HCT116 (cell line): ENCODE data around the gene ITGA1. TPM values are rescaled to one million over a fixed set of nuclear protein-coding genes. Genes with fewer than 3 reads are reported as not detected.

ENCODE experiments used
- ATAC-seq: fragments of 200-7000 bp; cut with Tn5 transposase; 2 replicates; pipeline ENCODE4 v1.9.1; 2020; ENCODE audit warnings: mild to moderate bottlenecking, moderate library complexity
- BruUV-seq: library from RNA; stranded (reverse); fragments of 400-500 nt; replicated peaks from 2 replicates; lab custom pipeline; 2021; lab: Mats Ljungman, UMichigan
- CTCF ChIA-PET: fragments of 300-600 bp; sonication (Branson Sonifier 250); formaldehyde crosslinking; loops from one replicate; lab custom pipeline; 2021; ENCODE audit warnings: antibody characterized with exemption; lab: Charles Lee
- POLR2A ChIA-PET: fragments of 300-600, 350-600 bp; sonication (Branson Sonifier 250); formaldehyde crosslinking; loops from one replicate; lab custom pipeline; 2021; ENCODE audit warnings: antibody characterized with exemption; lab: Charles Lee
- RAD21 ChIA-PET, 2 experiments: fragments of 300-600 bp; sonication (Branson Sonifier 250); formaldehyde crosslinking; loops; one replicate each; lab custom pipeline; 2023; ENCODE audit warnings: low total read pairs in 2 of 2; ENCODE audit not compliant: uncharacterized antibody in 2 of 2, unreplicated experiment in 2 of 2, low non-redundant PET in 1 of 2; lab: Charles Lee
- DNase-seq: peaks from one replicate; pipeline ENCODE4 v3.0.0-alpha.2; 2010; ENCODE audit warnings: low read depth, low spot score
- H2AFZ ChIP-seq: fragments of 200-600 bp; shearing (Covaris generic), sonication (generic); 2 replicates; pipeline ENCODE4 v1.6.1; 2017; ENCODE audit warnings: low read depth, mixed run types, mixed read lengths, antibody characterized with exemption, low read length; ENCODE audit not compliant: poor library complexity, severe bottlenecking
- H3K27ac ChIP-seq: 2 replicates; pipeline ENCODE4 v1.5.1; 2012; ENCODE audit warnings: low read depth, low read length
- H3K27me3 ChIP-seq: fragments of 200-600 bp; sonication (generic); 2 replicates; pipeline ENCODE4 v1.6.1; 2016; ENCODE audit warnings: mixed run types, low read length, mixed read lengths; ENCODE audit not compliant: insufficient read depth
- H3K36me3 ChIP-seq, 2 experiments: fragments of 200-500 bp in 1 of 2; fragments of 200-600 bp in 1 of 2; sonication (Bioruptor generic) in 1 of 2; sonication (generic) in 1 of 2; 2 replicates each; pipeline versions ENCODE4 v1.5.1 to v1.6.1; 2014 to 2016; ENCODE audit warnings: low read length in 2 of 2, inconsistent platforms in 1 of 2, mixed read lengths in 1 of 2, mixed run types in 1 of 2; ENCODE audit not compliant: insufficient read depth in 2 of 2, control insufficient read depth in 1 of 2
- H3K4me1 ChIP-seq, 2 experiments: fragments of 200-600 bp in 1 of 2; sonication (generic) in 1 of 2; 2 replicates each; pipeline versions ENCODE4 v1.5.1 to v1.6.1; 2012 to 2017; ENCODE audit warnings: low read length in 2 of 2, inconsistent platforms in 1 of 2, mild to moderate bottlenecking in 1 of 2, mixed read lengths in 1 of 2, mixed run types in 1 of 2, moderate library complexity in 1 of 2; ENCODE audit not compliant: insufficient read depth in 2 of 2, control insufficient read depth in 1 of 2
- H3K4me2 ChIP-seq: fragments of 200-600 bp; sonication (generic); 2 replicates; pipeline ENCODE4 v1.6.1; 2017; ENCODE audit warnings: mixed run types, low read length, mixed read lengths
- H3K4me3 ChIP-seq, 2 experiments: fragments of 200-600 bp in 1 of 2; sonication (generic) in 1 of 2; replicated peaks in 1 of 2; 2 replicates each; pipeline ENCODE4 v1.5.1; 2011 to 2016; ENCODE audit warnings: low read length in 2 of 2, control low read depth in 1 of 2, low read depth in 1 of 2, mild to moderate bottlenecking in 1 of 2, mixed read lengths in 1 of 2, mixed run types in 1 of 2
- H3K79me2 ChIP-seq: fragments of 200-600 bp; sonication (generic); 2 replicates; pipeline ENCODE4 v1.6.1; 2017; ENCODE audit warnings: mild to moderate bottlenecking, mixed run types, low read length, moderate library complexity, mixed read lengths; ENCODE audit not compliant: insufficient read depth
- H3K9ac ChIP-seq: fragments of 200-600 bp; sonication (generic); 2 replicates; pipeline ENCODE4 v1.6.1; 2016; ENCODE audit warnings: low read length, mixed read lengths
- H3K9me2 ChIP-seq: fragments of 200-600 bp; sonication (generic), shearing (Covaris generic); 2 replicates; pipeline ENCODE4 v1.6.1; 2017; ENCODE audit warnings: mixed run types, mild to moderate bottlenecking, moderate library complexity; ENCODE audit not compliant: insufficient read depth
- H3K9me3 ChIP-seq, 2 experiments: fragments of 200-500 bp in 1 of 2; fragments of 200-600 bp in 1 of 2; sonication (Bioruptor generic) in 1 of 2; sonication (generic) in 1 of 2; 2 replicates each; pipeline ENCODE4 v1.6.1; 2014 to 2017; ENCODE audit warnings: low read length in 2 of 2, mixed read lengths in 2 of 2, inconsistent platforms in 1 of 2, low read depth in 1 of 2, mild to moderate bottlenecking in 1 of 2, mixed run types in 1 of 2, moderate library complexity in 1 of 2; ENCODE audit not compliant: control insufficient read depth in 1 of 2, insufficient read depth in 1 of 2
- H4K20me1 ChIP-seq: fragments of 200-600 bp; sonication (generic), shearing (Covaris generic); 2 replicates; pipeline ENCODE4 v1.6.1; 2017; ENCODE audit warnings: mixed run types, mild to moderate bottlenecking, moderate library complexity; ENCODE audit not compliant: insufficient read depth
- CBX3 ChIP-seq: IDR thresholded peaks from 2 replicates; pipeline ENCODE4 v1.6.1; 2012; ENCODE audit warnings: low read depth
- CEBPB ChIP-seq: IDR thresholded peaks from 2 replicates; pipeline ENCODE4 v1.6.1; 2012; ENCODE audit warnings: low read depth
- ELF1 ChIP-seq: IDR thresholded peaks from 2 replicates; pipeline ENCODE4 v1.6.1; 2012; ENCODE audit warnings: low read depth, borderline replicate concordance
- EZH2 ChIP-seq: fragments of 200-600 bp; sonication (generic); IDR thresholded peaks from 2 replicates; pipeline ENCODE4 v1.6.1; 2017; ENCODE audit warnings: antibody characterized with exemption, mixed run types
- JUND ChIP-seq: IDR thresholded peaks from 2 replicates; pipeline ENCODE4 v1.6.1; 2012
- POLR2A ChIP-seq: IDR thresholded peaks from 2 replicates; pipeline ENCODE4 v1.7.0; 2011; ENCODE audit warnings: borderline replicate concordance; ENCODE audit not compliant: insufficient read depth, insufficient read length; ENCODE audit errors: extremely low read depth
- SP1 ChIP-seq: IDR thresholded peaks from 2 replicates; pipeline ENCODE4 v1.6.1; 2012; ENCODE audit warnings: low read depth
- TCF7L2 ChIP-seq: IDR thresholded peaks from 2 replicates; pipeline ENCODE4 v1.7.0; 2011; ENCODE audit warnings: borderline replicate concordance, inconsistent platforms; ENCODE audit not compliant: insufficient read depth, insufficient read length; ENCODE audit errors: extremely low read depth
- YY1 ChIP-seq: IDR thresholded peaks from 2 replicates; pipeline ENCODE4 v1.6.1; 2011; ENCODE audit warnings: low read length, low read depth, moderate library complexity, mild to moderate bottlenecking; ENCODE audit not compliant: insufficient replicate concordance; ENCODE audit errors: extremely low read depth
- ZFX ChIP-seq: fragments of 450-650 bp; IDR thresholded peaks from 2 replicates; pipeline ENCODE4 v1.6.1; 2017
- ZNF274 ChIP-seq: fragments of 200-500 bp; sonication (Bioruptor generic); IDR thresholded peaks from 2 replicates; pipeline ENCODE4 v1.6.1; 2014; ENCODE audit warnings: mild to moderate bottlenecking, low read depth, low read length, inconsistent platforms
- intact Hi-C: fragments of 100-400 bp; cut with micrococcal nuclease; formaldehyde crosslinking; loops from 2 replicates; pipeline ENCODE4 v1.10.0; 2022
- total RNA-seq: library from RNA; stranded (reverse); gene quantifications from one replicate; pipeline ENCODE4 v1.2.1, GENCODE V29; 2021; ENCODE audit not compliant: unreplicated experiment
- TF ChIP-seq, protein P1 (sequence below): IDR thresholded peaks from 2 replicates; pipeline ENCODE4 v1.6.1; 2012
- TF ChIP-seq, protein P2 (sequence below): IDR thresholded peaks from 2 replicates; pipeline ENCODE4 v1.6.1; 2011; ENCODE audit warnings: mild to moderate bottlenecking, low read length, moderate library complexity; ENCODE audit not compliant: insufficient replicate concordance; ENCODE audit errors: extremely low read depth
- TF ChIP-seq, protein P3 (sequence below), 3 experiments: fragments of 200-600 bp in 1 of 3; sonication (generic) in 1 of 3; IDR thresholded peaks in 2 of 3; conservative IDR thresholded peaks in 1 of 3; 2 replicates each; pipeline ENCODE4 v1.5.1; 2012 to 2017; ENCODE audit warnings: low read depth in 2 of 3, low read length in 2 of 3, antibody characterized with exemption in 1 of 3, borderline replicate concordance in 1 of 3, control low read depth in 1 of 3, mild to moderate bottlenecking in 1 of 3, mixed read lengths in 1 of 3, mixed run types in 1 of 3, moderate library complexity in 1 of 3; ENCODE audit not compliant: insufficient read depth in 1 of 3
- TF ChIP-seq, protein P4 (sequence below): IDR thresholded peaks from 2 replicates; pipeline ENCODE4 v1.6.1; 2012

Gene ITGA1
- total RNA-seq, 1 experiment from 2014 or later, result 1.8 TPM

DNA sequence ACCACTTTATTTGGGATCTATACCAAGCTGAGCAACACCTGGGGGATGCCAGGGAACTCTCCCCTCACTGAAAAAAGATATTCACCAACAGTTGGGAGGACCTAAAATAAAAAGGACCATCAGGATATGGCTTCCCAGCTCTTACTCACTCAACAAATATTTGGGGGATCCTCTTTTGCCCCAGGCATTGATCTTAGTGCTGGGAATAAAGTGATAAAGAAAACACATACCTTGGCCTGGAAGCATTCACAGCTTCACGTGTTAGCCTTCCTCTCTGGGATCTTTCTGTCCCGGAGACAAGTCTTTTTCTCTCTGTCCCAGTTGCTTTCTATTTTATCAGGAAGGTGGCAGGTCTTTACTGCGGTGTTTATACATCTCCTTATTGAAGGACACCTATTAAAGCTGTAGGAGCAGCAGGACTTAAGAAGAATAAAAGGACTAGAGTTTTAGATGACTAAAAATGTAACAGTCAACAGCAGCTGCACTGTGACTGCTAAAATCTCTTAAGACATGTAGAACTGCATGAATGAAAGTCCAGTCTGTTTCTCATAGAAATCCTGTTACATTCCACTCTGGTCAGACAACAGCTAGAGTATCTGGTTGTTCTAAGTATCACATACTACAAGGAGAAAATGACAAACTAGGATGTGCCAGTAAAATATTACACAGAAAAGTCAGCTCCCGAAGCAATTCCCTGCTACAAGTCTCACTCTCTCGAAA, 111.4 kb downstream of the ITGA1 start:
- Histone ChIP-seq H3K4me3 (no peak overlapping the region), H3K9me2 (no peaks in the 10 kb centered on the region), H2AFZ (no peak overlapping the region), H3K9ac (no peak overlapping the region), H3K79me2 (no peaks in the 10 kb centered on the region), H3K4me2 (no peak overlapping the region), H3K36me3 (no peaks in the 10 kb centered on the region), H3K9me3 (no peaks in the 10 kb centered on the region), H3K27ac (no peak overlapping the region), H3K27me3 (no peaks in the 10 kb centered on the region), H3K4me1 (no peaks in the 10 kb centered on the region), H4K20me1 (no peaks in the 10 kb centered on the region)
- BruUV-seq, result no TSS peak
- TF ChIP-seq, protein P1, sequence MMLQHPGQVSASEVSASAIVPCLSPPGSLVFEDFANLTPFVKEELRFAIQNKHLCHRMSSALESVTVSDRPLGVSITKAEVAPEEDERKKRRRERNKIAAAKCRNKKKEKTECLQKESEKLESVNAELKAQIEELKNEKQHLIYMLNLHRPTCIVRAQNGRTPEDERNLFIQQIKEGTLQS, result no peak
- TF ChIP-seq EZH2, result no peak
- TF ChIP-seq, protein P2, sequence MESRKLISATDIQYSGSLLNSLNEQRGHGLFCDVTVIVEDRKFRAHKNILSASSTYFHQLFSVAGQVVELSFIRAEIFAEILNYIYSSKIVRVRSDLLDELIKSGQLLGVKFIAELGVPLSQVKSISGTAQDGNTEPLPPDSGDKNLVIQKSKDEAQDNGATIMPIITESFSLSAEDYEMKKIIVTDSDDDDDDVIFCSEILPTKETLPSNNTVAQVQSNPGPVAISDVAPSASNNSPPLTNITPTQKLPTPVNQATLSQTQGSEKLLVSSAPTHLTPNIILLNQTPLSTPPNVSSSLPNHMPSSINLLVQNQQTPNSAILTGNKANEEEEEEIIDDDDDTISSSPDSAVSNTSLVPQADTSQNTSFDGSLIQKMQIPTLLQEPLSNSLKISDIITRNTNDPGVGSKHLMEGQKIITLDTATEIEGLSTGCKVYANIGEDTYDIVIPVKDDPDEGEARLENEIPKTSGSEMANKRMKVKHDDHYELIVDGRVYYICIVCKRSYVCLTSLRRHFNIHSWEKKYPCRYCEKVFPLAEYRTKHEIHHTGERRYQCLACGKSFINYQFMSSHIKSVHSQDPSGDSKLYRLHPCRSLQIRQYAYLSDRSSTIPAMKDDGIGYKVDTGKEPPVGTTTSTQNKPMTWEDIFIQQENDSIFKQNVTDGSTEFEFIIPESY, result no peak
- TF ChIP-seq, protein P3, sequence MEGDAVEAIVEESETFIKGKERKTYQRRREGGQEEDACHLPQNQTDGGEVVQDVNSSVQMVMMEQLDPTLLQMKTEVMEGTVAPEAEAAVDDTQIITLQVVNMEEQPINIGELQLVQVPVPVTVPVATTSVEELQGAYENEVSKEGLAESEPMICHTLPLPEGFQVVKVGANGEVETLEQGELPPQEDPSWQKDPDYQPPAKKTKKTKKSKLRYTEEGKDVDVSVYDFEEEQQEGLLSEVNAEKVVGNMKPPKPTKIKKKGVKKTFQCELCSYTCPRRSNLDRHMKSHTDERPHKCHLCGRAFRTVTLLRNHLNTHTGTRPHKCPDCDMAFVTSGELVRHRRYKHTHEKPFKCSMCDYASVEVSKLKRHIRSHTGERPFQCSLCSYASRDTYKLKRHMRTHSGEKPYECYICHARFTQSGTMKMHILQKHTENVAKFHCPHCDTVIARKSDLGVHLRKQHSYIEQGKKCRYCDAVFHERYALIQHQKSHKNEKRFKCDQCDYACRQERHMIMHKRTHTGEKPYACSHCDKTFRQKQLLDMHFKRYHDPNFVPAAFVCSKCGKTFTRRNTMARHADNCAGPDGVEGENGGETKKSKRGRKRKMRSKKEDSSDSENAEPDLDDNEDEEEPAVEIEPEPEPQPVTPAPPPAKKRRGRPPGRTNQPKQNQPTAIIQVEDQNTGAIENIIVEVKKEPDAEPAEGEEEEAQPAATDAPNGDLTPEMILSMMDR (IDR thresholded peaks at IDR 0.05 in 2 of 3, conservative IDR thresholded peaks at IDR 0.05 in 1 of 3; ENCODE audit: borderline replicate concordance in 1 of 3, insufficient read depth in 1 of 3, low read depth in 2 of 3, low read length in 2 of 3), result no peak
- TF ChIP-seq CEBPB, result no peak
- TF ChIP-seq ZFX, result no peak
- no peak for TF ChIP-seq TCF7L2
- no peak for TF ChIP-seq YY1
- no peak for TF ChIP-seq ELF1
- TF ChIP-seq ZNF274, result no peak
- TF ChIP-seq JUND, result no peak
- no peak for TF ChIP-seq POLR2A
- TF ChIP-seq CBX3, result no peak
- no peak for TF ChIP-seq SP1
- TF ChIP-seq, protein P4, sequence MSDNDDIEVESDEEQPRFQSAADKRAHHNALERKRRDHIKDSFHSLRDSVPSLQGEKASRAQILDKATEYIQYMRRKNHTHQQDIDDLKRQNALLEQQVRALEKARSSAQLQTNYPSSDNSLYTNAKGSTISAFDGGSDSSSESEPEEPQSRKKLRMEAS, result no peak
- RAD21 ChIA-PET, result no interaction called here
- CTCF ChIA-PET, result no interaction called here
- POLR2A ChIA-PET, result no interaction called here
- no peak for DNase-seq
- intact Hi-C loops, result no loop called here
- ATAC-seq, result no peak
